G401 (cell line): ENCODE measurements around the gene DLG5. TPM values are rescaled to one million over a fixed set of nuclear protein-coding genes. Genes with fewer than 3 reads are reported as not detected.

Experiments
- DNase-seq: peaks from one replicate; pipeline ENCODE4 v3.0.0-alpha.2; 2015; ENCODE audit warnings: low spot score
- in situ Hi-C: cut with HindIII; loops from 2 replicates; pipeline ENCODE4 v1.10.0; 2016; ENCODE audit warnings: low sequenced_read_pairs, mixed read lengths
- total RNA-seq: library from RNA; depleted of rRNA; stranded (reverse); fragments of >200 nt; shearing (Covaris generic); gene quantifications from 2 replicates; pipeline ENCODE4 v1.2.3, GENCODE V29; 2014

DLG5 gene
- total RNA-seq, 1 experiment from 2014 or later, result 48.7 TPM

DNA sequence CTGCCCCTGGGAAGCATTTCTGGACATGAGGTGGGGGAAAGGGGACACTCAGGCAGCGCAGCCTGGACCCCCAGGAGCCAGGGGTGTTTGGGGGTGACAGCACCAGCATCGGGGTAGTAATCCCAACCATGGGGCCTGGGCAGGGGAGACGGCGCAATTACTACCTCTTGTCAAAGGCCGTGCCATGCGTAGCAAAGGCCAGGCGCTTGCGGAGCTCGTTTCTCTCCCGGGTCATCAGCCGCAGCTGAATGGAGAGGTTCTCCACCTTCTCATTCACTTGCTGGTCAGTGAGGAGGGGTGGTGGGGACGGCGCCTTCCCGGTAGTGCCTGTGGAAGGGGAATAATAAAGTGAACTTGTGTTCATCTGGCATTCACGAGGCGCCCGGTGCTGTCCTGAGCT, 70.0 kb downstream of the DLG5 start:
- no peak for DNase-seq
- in situ Hi-C loops, result no loop called here

DNA sequence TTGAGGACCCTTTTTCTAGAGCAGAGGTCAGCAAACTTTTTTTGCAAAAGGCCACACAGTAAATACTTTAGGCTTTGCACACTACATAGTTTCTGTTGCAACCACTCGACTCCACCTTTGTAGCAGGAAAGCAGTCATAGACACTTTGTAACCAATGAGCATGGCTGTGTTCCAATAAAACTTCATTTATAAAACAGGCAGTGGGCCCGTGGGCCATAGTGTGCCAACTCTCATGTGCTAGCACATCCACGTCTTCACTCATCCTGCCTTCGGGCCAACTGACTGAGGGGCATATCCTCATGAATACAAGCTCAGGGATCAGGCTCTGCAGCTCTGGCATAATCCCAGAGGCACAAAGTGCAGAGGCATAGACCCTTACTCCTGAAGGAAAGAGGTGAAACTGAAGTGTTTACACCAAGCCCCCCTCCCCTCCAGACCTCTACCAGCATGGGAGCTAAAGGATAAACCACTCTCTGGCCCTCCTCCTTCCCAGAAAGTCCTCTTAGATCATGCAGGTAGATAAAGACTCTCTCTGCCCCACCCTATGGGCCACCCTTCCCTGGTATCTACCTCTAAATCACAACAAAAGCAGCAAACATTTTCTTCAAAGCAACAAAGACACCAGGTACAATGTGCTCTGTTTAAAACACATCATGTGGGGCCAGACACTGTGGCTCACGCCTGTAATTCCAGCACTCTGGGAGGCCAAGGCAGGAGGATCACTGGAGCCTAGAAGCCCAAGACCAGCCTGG, 71.0 kb downstream of the DLG5 start:
- in situ Hi-C loops, result no loop called here
- DNase-seq, result no peak

DNA sequence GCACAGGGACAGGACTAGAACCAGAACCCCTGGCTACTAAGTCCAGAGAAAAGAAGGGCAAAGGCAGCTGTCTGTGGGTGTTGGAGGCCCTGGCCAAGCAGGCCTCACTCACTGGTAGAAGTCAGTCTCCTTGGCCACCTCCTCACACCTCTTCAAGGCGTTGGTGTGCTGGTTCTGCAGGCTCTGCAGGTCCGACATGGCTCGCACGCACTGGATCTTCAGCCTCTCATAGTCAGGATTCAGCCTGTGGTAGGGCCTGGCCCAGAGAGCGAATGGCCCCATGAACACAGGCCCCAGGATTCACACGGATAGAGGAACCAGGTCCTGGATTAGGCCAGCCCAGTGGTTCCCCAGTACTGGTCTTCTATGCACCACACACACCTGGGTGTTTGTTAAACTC, 72.4 kb downstream of the DLG5 start:
- no peak for DNase-seq
- in situ Hi-C loops, result no loop called here

- DNase-seq, result no peak
- in situ Hi-C loops, result no loop called here
Measured at GRCh38 chr10:77853256-77853655, 73.3 kb downstream of the DLG5 start.

DNA sequence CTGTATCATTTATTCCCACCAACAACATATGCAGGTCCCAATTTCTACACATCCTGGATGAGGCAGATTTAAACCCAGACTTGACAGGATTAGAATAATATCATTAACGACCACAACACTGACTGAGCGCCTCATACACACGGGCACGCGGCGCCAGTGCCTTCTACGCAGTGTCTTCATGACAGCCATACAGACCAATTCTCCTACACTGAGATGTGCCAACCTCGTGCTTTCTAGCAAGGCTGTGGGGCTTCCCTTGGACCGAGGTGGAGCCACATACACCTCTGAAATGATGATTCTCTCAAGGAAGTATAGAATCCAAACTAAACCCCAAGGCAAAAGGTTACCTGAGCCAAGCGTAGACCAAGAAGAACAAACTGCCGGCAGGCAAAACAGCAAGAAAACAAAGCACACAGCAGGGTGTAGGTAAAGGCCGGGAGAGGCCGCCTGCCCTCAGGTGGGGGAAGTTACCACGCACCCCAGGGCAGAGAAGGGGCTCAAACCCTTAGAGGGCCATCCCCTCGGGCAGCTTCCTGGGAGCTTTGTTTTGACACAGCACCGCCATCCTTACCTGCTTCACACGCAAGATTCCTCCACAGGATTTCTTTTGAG, 75.8 kb downstream of the DLG5 start:
- in situ Hi-C loops, result no loop called here
- no peak for DNase-seq

GRCh38 chr10:77849039-77849664, 77.4 kb downstream of the DLG5 start:
- no peak for DNase-seq
- in situ Hi-C loops, result no loop called here

DNA sequence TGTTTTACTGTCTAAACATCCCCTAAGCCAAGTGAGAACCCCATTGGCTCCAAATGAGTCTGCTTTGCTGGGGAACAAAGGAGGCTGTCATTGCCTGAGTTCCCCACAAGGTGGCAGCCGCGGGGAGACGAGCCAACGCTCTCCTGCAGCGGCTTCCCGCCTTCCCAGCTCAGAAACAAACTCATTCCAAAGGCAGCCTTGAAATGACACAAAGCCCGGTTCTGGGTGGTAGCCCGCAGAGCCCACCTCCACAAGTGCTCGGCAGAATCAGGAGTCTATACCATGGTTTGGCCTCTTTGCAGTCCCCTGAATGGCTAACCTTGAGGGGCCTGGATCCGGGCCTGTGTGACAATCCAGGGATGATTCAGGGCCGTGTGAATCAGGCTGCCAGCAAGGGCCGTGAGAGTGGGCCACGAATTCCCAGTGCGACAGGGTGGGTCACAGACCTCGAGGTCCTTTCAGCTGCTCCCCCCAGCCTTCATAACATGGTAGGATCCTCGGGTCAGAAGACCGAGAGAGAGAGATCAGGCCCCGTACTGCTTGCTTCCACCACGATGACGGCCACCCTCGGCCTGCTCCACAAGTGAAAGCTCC, 79.7 kb downstream of the DLG5 start:
- DNase-seq, result peak; percentile 86
- in situ Hi-C loops, result no loop called here

GRCh38 chr10:77845451-77845850, 81.1 kb downstream of the DLG5 start:
- in situ Hi-C loops, result no loop called here
- DNase-seq, result no peak

GRCh38 chr10:77844713-77845445, 81.7 kb downstream of the DLG5 start:
- DNase-seq, result no peak
- in situ Hi-C loops, result no loop called here

GRCh38 chr10:77844177-77844576, 82.4 kb downstream of the DLG5 start:
- DNase-seq, result no peak
- in situ Hi-C loops, result no loop called here

DNA sequence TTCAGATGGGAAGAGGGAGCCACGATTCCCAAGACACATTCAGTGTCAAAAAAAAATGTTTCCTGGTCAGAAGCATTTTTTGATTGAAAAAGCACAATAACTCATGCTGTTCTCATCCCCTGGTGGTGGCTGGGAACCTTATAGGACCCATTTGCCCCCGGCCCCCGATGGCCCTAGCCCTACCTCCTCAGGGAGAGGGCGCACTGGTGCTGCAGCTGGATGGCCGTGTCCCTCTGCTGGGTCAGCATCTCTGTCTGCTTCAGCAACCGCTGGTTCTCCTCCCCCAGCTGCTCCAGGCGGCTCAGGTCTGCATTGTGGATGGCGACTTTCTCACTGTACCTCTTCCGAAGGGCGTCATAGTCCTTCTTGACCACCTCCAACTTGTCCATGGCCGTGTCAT, 83.3 kb downstream of the DLG5 start:
- DNase-seq, result no peak

DNA sequence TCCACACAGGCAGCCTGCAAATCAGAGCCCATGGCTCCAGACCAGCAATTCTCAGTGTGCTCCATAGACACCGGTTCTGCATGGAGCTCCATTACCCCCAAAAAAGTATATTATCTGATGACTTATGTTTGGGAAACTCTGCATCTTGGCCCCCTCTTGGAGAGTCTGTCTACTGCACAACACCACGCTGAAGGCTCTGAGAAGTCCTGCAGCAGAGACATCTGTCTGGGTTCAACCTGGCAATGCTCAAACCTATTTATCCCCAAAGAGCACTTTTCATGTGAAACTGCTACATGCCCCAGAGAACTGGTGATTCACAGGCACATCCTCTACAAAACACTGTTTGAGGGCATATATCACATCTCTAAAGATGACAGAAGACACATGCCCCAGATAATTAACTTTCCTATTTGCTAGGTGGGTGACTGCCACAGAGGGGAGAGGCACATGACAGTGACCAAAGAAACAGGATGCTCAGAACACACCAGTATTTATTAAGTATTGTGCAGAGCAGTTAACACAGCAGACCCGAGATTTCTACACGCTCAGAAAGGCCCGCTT, 83.8 kb downstream of the DLG5 start:
- no peak for DNase-seq
- in situ Hi-C loops, result no loop called here

More for the DNA sequence above, 83.3 kb downstream of the DLG5 start:
- in situ Hi-C loops, result no loop called here

- no peak for DNase-seq
- in situ Hi-C loops, result no loop called here
Measured at GRCh38 chr10:77841711-77842375, 84.7 kb downstream of the DLG5 start.

GRCh38 chr10:77840636-77841035, 85.9 kb downstream of the DLG5 start:
- in situ Hi-C loops, result no loop called here
- DNase-seq, result no peak

- in situ Hi-C loops, result no loop called here
- DNase-seq, result peak; percentile 21
Measured at GRCh38 chr10:77837925-77838595, 88.5 kb downstream of the DLG5 start.

GRCh38 chr10:77837248-77837924, 89.2 kb downstream of the DLG5 start:
- DNase-seq, result peak; percentile 53
- in situ Hi-C loops, result no loop called here

- in situ Hi-C loops, result no loop called here
- DNase-seq, result no peak
Measured at GRCh38 chr10:77836299-77836820, 90.2 kb downstream of the DLG5 start.
